ENCODE measurements around the gene TRIM22. TPM values are rescaled to one million over a fixed set of nuclear protein-coding genes. Genes with fewer than 3 reads are reported as not detected.

The TRIM22 gene
- total and polyA plus RNA-seq, 9 of the 15 experiments (the other 6 are each of a cell fraction or from before 2014, with no cell fraction given): 0.06 to 1.1 (median 0.18) TPM; not detected in 2

- TF ChIP-seq CUX1 (CRISPR knock-in tag; IDR thresholded peaks at IDR 0.05): no peak
- peak; percentile 55 for TF ChIP-seq ATF3 (IDR thresholded peaks at IDR 0.05)
- no peak for TF ChIP-seq ATF3 (CRISPR knock-in tag; conservative IDR thresholded peaks at IDR 0.05)
- no peak for TF ChIP-seq HDAC3 (IDR thresholded peaks at IDR 0.05; ENCODE audit: borderline replicate concordance, partially characterized antibody)
- TF ChIP-seq FOXJ2 (tag; IDR thresholded peaks at IDR 0.05): no peak
These were observed 34.1 kb upstream of the TRIM22 start (continued) for GRCh38 chr11:5655474-5655873.

All from K562 (cell line).